T-helper 22 cell (primary cell): ENCODE data around the gene GPALPP1.
"Not testable (repeated sequence)": the region's sequence is repeated elsewhere in the genome, so short reads cannot be mapped to it uniquely, and the experiment has no call there.

ENCODE experiments used
- DNase-seq: peaks from one replicate; pipeline ENCODE4 v3.0.0-alpha.2; 2020; ENCODE audit warnings: low read depth

Gene GPALPP1

GRCh38 chr13:45063889-45064288, 74.6 kb downstream of the GPALPP1 start:
- DNase-seq: not testable (repeated sequence)

GRCh38 chr13:45064889-45065288, 75.6 kb downstream of the GPALPP1 start:
- no peak for DNase-seq

- no peak for DNase-seq
These were observed 79.0 kb downstream of the GPALPP1 start for GRCh38 chr13:45068036-45069001.

GRCh38 chr13:45073809-45074208, 84.5 kb downstream of the GPALPP1 start:
- no peak for DNase-seq

- no peak for DNase-seq
These were observed 85.4 kb downstream of the GPALPP1 start for GRCh38 chr13:45074721-45075120.

- no peak for DNase-seq
These were observed 88.7 kb downstream of the GPALPP1 start for GRCh38 chr13:45078003-45078402.
